ENCODE data around the gene CARD11. TPM values are rescaled to one million over a fixed set of nuclear protein-coding genes. Genes with fewer than 3 reads are reported as not detected.

CARD11 gene
- total and polyA plus RNA-seq, 2 of the 13 experiments (the other 11 are each of a cell fraction or from before 2014, with no cell fraction given) = 0.04 TPM; not detected in 1

DNA sequence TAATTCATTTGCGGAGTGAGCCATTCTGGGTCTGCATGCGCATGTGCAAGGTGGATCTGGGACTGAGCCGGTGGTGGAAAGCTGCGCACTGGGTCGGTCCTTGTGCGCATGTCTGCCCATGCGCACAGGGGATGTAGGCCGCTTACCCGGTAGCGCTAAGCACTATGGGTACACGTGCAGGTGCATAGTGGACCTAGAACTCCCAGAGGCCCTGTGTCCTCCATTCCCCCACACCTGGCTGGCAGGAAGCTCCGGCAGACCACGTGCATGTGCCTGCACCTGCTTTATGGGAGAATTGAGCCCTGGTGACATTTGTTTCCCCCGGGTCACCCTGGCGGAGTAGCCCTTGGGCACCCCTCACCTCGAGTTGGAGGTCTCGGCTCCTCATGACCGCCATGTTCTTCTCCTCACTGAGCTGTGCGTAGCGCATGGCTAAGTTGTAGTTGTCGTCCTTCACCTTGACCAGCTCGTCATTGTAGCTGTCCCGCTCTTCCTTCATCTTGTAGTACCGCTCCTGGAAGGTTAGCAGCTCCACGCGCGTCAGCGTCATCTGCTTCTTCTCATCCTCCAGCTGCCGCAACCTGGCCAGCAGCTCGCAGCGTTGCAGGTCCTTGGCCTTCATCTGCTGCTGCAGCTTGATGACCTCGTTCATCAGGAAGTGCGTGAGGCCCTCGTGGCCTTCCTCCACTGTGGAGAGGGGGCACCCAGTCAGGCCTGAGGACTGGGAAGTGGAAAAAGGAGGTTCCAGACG is 99.6 kb downstream of the CARD11 start:
- DNase-seq (ENCODE audit: low spot score) (no peak), FAIRE-seq (no peak)

DNA sequence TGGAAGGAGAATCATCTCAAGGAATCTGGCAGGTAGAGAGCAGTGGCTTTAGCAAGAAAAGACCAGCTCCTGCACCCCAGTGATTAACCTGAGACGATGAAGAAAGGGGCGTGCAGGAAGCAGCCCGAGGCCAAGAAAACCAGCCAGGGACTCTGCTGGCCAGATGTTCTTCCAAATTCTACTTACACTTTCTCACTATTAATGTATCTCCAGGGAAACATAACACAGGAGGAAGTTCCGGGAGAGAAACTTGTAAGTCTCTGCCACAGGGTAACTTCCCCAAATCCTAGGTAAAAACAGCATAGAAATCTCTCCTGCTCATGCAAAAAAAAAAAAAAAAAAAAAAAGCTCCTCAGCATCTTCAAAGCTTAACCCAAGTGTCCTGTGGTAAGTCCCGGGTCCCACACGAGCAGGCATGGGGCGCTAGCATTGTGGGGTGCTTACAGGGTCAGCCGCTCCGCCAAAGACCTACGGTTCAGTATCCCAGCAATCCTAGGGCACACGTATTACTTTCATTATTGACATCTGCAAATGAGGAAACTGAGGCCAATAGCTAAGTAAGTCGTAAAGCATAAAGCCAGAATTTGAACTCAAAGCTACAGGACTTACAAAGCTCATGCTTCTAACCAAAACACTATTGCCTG is 102.3 kb downstream of the CARD11 start:
- Histone ChIP-seq H2AFZ (ENCODE audit: low read length) (no peak overlapping the region), H3K27me3 (ENCODE audit: control insufficient read depth in 1 of 2, insufficient read depth in 2 of 2, low read length in 2 of 2) (peaks cover 7 to 43% of the 10 kb centered on the region in 2 experiments; a peak in 4 of 5 replicates), H3K27ac (ENCODE audit: extremely low read length, insufficient read depth, low read length) (no peak overlapping the region), H3K9ac (ENCODE audit: insufficient read depth, low read depth, low read length) (no peak overlapping the region), H3K4me1 (ENCODE audit: insufficient read depth, low read length) (no peaks in the 10 kb centered on the region), H3K36me3 (replicated peaks in 1 of 2; ENCODE audit: control insufficient read depth in 1 of 2, insufficient read depth in 2 of 2, low read length in 2 of 2) (no peaks in the 10 kb centered on the region), H3K9me3 (ENCODE audit: low read length) (no peaks in the 10 kb centered on the region), H3K4me3 (replicated peaks in 1 of 3; ENCODE audit: insufficient read depth in 1 of 3, low read depth in 2 of 3, low read length in 3 of 3) (no peak overlapping the region), H3K4me2 (ENCODE audit: low read depth, low read length) (no peak overlapping the region), H4K20me1 (ENCODE audit: insufficient read depth, low read length) (no peaks in the 10 kb centered on the region), H3K79me2 (ENCODE audit: insufficient read depth, low read length) (no peaks in the 10 kb centered on the region)
- in situ Hi-C loops (cut with HindIII; ENCODE audit: extremely low pct_ligation_motif_present, low pct_unique_long_range_greater_than_20kb) (no loop called here), intact Hi-C loops (cut with micrococcal nuclease; ENCODE audit: unreplicated experiment) (no loop called here)
- no peak for FAIRE-seq
- ChIA-PET POLR2A (no interaction called here), CTCF (ENCODE audit: low intra/inter-chr PET ratio, low total read pairs) (no interaction called here)
- ATAC-seq = no peak
- no TSS peak for BruUV-seq (replicated peaks)
- no peak for DNase-seq (ENCODE audit: low spot score)
- WGBS (ENCODE audit: low lambda C conversion rate) = 41% methylated on average over 11 of the region's 12 CpGs
- TF ChIP-seq ISL2 (CRISPR knock-in tag; IDR thresholded peaks at IDR 0.05) = no peak
- TF ChIP-seq CHCHD3 (CRISPR knock-in tag; IDR thresholded peaks at IDR 0.05) = no peak
- TF ChIP-seq, protein P1, sequence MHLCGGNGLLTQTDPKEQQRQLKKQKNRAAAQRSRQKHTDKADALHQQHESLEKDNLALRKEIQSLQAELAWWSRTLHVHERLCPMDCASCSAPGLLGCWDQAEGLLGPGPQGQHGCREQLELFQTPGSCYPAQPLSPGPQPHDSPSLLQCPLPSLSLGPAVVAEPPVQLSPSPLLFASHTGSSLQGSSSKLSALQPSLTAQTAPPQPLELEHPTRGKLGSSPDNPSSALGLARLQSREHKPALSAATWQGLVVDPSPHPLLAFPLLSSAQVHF (CRISPR knock-in tag; IDR thresholded peaks at IDR 0.05) = no peak
- TF ChIP-seq ZNF746 (CRISPR knock-in tag; IDR thresholded peaks at IDR 0.05) = no peak
- TF ChIP-seq, protein P2, sequence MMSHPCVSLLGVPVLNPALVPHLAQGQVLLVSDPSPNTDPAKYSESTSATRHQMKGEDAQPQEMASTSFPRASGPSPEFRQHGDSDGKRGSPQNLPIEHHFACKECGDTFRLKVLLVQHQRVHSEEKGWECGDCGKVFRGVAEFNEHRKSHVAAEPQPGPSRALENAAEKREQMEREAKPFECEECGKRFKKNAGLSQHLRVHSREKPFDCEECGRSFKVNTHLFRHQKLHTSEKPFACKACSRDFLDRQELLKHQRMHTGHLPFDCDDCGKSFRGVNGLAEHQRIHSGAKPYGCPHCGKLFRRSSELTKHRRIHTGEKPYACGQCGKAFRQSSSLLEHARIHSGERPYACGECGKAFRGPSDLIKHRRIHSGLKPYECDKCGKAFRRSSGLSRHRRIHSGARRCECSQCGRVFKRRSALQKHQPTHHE (CRISPR knock-in tag; IDR thresholded peaks at IDR 0.05; ENCODE audit: borderline replicate concordance) = no peak
- no peak for TF ChIP-seq ARNTL (CRISPR knock-in tag; IDR thresholded peaks at IDR 0.05)
- no peak for TF ChIP-seq ELF4 (CRISPR knock-in tag; IDR thresholded peaks at IDR 0.05; ENCODE audit: borderline replicate concordance)
- no peak for TF ChIP-seq SMAD3 (CRISPR knock-in tag; IDR thresholded peaks at IDR 0.05)
- no peak for TF ChIP-seq POGZ (CRISPR knock-in tag; IDR thresholded peaks at IDR 0.05)
- no peak for TF ChIP-seq ZC3H13 (CRISPR knock-in tag; IDR thresholded peaks at IDR 0.05)
- TF ChIP-seq, protein P3, sequence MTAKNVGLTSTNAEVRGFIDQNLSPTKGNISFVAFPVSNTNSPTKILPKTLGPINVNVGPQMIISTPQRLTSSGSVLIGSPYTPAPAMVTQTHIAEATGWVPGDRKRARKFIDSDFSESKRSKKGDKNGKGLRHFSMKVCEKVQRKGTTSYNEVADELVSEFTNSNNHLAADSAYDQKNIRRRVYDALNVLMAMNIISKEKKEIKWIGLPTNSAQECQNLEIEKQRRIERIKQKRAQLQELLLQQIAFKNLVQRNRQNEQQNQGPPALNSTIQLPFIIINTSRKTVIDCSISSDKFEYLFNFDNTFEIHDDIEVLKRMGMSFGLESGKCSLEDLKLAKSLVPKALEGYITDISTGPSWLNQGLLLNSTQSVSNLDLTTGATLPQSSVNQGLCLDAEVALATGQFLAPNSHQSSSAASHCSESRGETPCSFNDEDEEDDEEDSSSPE (CRISPR knock-in tag; IDR thresholded peaks at IDR 0.05) = no peak
- TF ChIP-seq ZSCAN22 (CRISPR knock-in tag; IDR thresholded peaks at IDR 0.05) = no peak

More for the DNA sequence above, 99.6 kb downstream of the CARD11 start:
- in situ Hi-C loops (cut with HindIII; ENCODE audit: extremely low pct_ligation_motif_present, low pct_unique_long_range_greater_than_20kb) = no loop called here
- ChIA-PET CTCF (ENCODE audit: low intra/inter-chr PET ratio, low total read pairs) (no interaction called here), POLR2A (no interaction called here)
- Histone ChIP-seq H3K9ac (ENCODE audit: insufficient read depth, low read depth, low read length) (no peak overlapping the region), H4K20me1 (ENCODE audit: insufficient read depth, low read length) (no peaks in the 10 kb centered on the region), H3K79me2 (ENCODE audit: insufficient read depth, low read length) (no peaks in the 10 kb centered on the region), H3K4me2 (ENCODE audit: low read depth, low read length) (no peak overlapping the region), H3K27ac (ENCODE audit: extremely low read length, insufficient read depth, low read length) (no peak overlapping the region), H3K27me3 (ENCODE audit: control insufficient read depth in 1 of 2, insufficient read depth in 2 of 2, low read length in 2 of 2) (peaks cover 1 to 22% of the 10 kb centered on the region in 2 experiments; a peak in 3 of 5 replicates), H3K4me1 (ENCODE audit: insufficient read depth, low read length) (no peaks in the 10 kb centered on the region), H3K9me3 (ENCODE audit: low read length) (no peaks in the 10 kb centered on the region), H3K36me3 (replicated peaks in 1 of 2; ENCODE audit: control insufficient read depth in 1 of 2, insufficient read depth in 2 of 2, low read length in 2 of 2) (no peaks in the 10 kb centered on the region), H3K4me3 (replicated peaks in 1 of 3; ENCODE audit: insufficient read depth in 1 of 3, low read depth in 2 of 3, low read length in 3 of 3) (no peak overlapping the region), H2AFZ (ENCODE audit: low read length) (no peak overlapping the region)
- TF ChIP-seq ZMYM2 (CRISPR knock-in tag; IDR thresholded peaks at IDR 0.05) (no peak), ZSCAN20 (CRISPR knock-in tag; IDR thresholded peaks at IDR 0.05; ENCODE audit: borderline replicate concordance) (no peak), MTA3 (CRISPR knock-in tag; IDR thresholded peaks at IDR 0.05) (no peak), SALL2 (CRISPR knock-in tag; IDR thresholded peaks at IDR 0.05) (no peak), GATAD2A (CRISPR knock-in tag; IDR thresholded peaks at IDR 0.05) (no peak), FOXA1 (IDR thresholded peaks at IDR 0.05) (no peak), FOXA1 (CRISPR knock-in tag; IDR thresholded peaks at IDR 0.05) (no peak), ISL2 (CRISPR knock-in tag; IDR thresholded peaks at IDR 0.05) (no peak)
- no TSS peak for BruUV-seq (replicated peaks)
- 74% methylated on average over 27 of the region's 35 CpGs for WGBS (ENCODE audit: low lambda C conversion rate)
- intact Hi-C loops (cut with micrococcal nuclease; ENCODE audit: unreplicated experiment) = no loop called here
- no peak for ATAC-seq
